Measurements from ENCODE around the gene GMCL1. TPM values are rescaled to one million over a fixed set of nuclear protein-coding genes. Genes with fewer than 3 reads are reported as not detected.

The GMCL1 gene
- total and polyA plus RNA-seq, 9 of the 15 experiments (the other 6 are each of a cell fraction or from before 2014, with no cell fraction given) = 7.0 to 27.3 (median 15.4) TPM

- TF ChIP-seq SOX6 (IDR thresholded peaks at IDR 0.05) (0 out of 2 replicates have a peak, but pooled peaks have one; percentile 44), SMAD2 (IDR thresholded peaks at IDR 0.05; ENCODE audit: low read depth, low read length) (no peak), HMGN3 (IDR thresholded peaks at IDR 0.05; ENCODE audit: borderline replicate concordance, extremely low read depth, insufficient read length, low read depth, low read length) (no peak), CBFA2T2 (conservative IDR thresholded peaks at IDR 0.05) (peak; percentile 79), EP300 (IDR thresholded peaks at IDR 0.05; ENCODE audit: low read length) (peak; percentile 43; the same call in 1 of the 2 replicates), TRIM24 (IDR thresholded peaks at IDR 0.05) (peak; percentile 50 to 55; a peak in 2 of 4 replicates), KLF10 (CRISPR knock-in tag; IDR thresholded peaks at IDR 0.05) (no peak), STAT5A (IDR thresholded peaks at IDR 0.05; ENCODE audit: borderline replicate concordance, low read length) (peak; percentile 17; the same call in 1 of the 2 replicates), ARID1B (IDR thresholded peaks at IDR 0.05) (peak; percentile 70), SUPT5H (IDR thresholded peaks at IDR 0.05) (no peak), L3MBTL2 (IDR thresholded peaks at IDR 0.05) (no peak), ESRRB (CRISPR knock-in tag; IDR thresholded peaks at IDR 0.05; ENCODE audit: borderline replicate concordance) (no peak), ZNF449 (CRISPR knock-in tag; IDR thresholded peaks at IDR 0.05) (no peak), IRF2 (CRISPR knock-in tag; IDR thresholded peaks at IDR 0.05) (no peak), TGIF2 (CRISPR knock-in tag; IDR thresholded peaks at IDR 0.05) (no peak), KLF16 (IDR thresholded peaks at IDR 0.05) (peak; percentile 26; the same call in 1 of the 2 replicates), PML (IDR thresholded peaks at IDR 0.05; ENCODE audit: low read length) (peak; percentile 37; the same call in 1 of the 2 replicates), MTA2 (IDR thresholded peaks at IDR 0.05; ENCODE audit: low read depth) (0 out of 2 replicates have a peak, but pooled peaks have one; percentile 36), NFIC (IDR thresholded peaks at IDR 0.05) (0 out of 2 replicates have a peak, but pooled peaks have one; percentile 34), TCF3 (CRISPR knock-in tag; IDR thresholded peaks at IDR 0.05) (peak; percentile 88), TEAD4 (IDR thresholded peaks at IDR 0.05; ENCODE audit: low read length) (peak; percentile 88), TEAD4 (CRISPR knock-in tag; IDR thresholded peaks at IDR 0.05; ENCODE audit: borderline replicate concordance) (no peak)
Observed at GRCh38 chr2:69781321-69782248, 47.9 kb upstream of the GMCL1 start (continued).
